Skeletal muscle satellite cell (primary cell): Measurements from ENCODE around the gene CHAD.

Experiments
- H3K27me3 ChIP-seq: 2 replicates; pipeline ENCODE4 v1.7.0; 2013; ENCODE audit warnings: low read length; ENCODE audit not compliant: control insufficient read depth, insufficient read depth
- H3K36me3 ChIP-seq: 2 replicates; pipeline ENCODE4 v1.7.0; 2013; ENCODE audit warnings: mild to moderate bottlenecking, control low read depth, low read length; ENCODE audit not compliant: insufficient read depth
- H3K4me1 ChIP-seq: 2 replicates; pipeline ENCODE4 v1.7.0; 2013; ENCODE audit warnings: low read length; ENCODE audit not compliant: control insufficient read depth, insufficient read depth
- H3K4me2 ChIP-seq: 2 replicates; pipeline ENCODE4 v1.7.0; 2013; ENCODE audit warnings: mild to moderate bottlenecking, low read length
- H3K4me3 ChIP-seq: 2 replicates; pipeline ENCODE4 v1.7.0; 2013; ENCODE audit warnings: low read length
- H3K9ac ChIP-seq: 2 replicates; pipeline ENCODE4 v1.7.0; 2013; ENCODE audit warnings: mild to moderate bottlenecking, low read depth, low read length, moderate library complexity
- H3K9me3 ChIP-seq: replicated peaks from 2 replicates; pipeline ENCODE4 v1.7.0; 2013; ENCODE audit warnings: mild to moderate bottlenecking, control low read depth, low read length

Gene CHAD

GRCh38 chr17:50447870-50448595 lies 20.6 kb downstream of the CHAD start:
- Histone ChIP-seq H3K9me3 (no peaks in the 10 kb centered on the region), H3K27me3 (no peaks in the 10 kb centered on the region), H3K4me2 (no peak overlapping the region), H3K9ac (no peak overlapping the region), H3K4me3 (no peak overlapping the region), H3K4me1 (peaks cover 11% of the 10 kb centered on the region), H3K36me3 (no peaks in the 10 kb centered on the region)

- Histone ChIP-seq H3K4me3 (no peak overlapping the region), H3K4me2 (no peak overlapping the region), H3K36me3 (no peaks in the 10 kb centered on the region), H3K4me1 (peaks cover 6% of the 10 kb centered on the region), H3K27me3 (no peaks in the 10 kb centered on the region), H3K9ac (no peak overlapping the region), H3K9me3 (no peaks in the 10 kb centered on the region)
Observed at GRCh38 chr17:50445730-50446325, 22.9 kb downstream of the CHAD start.

GRCh38 chr17:50444841-50445715 lies 23.6 kb downstream of the CHAD start:
- Histone ChIP-seq H3K4me1 (peaks cover 6% of the 10 kb centered on the region), H3K9ac (no peak overlapping the region), H3K9me3 (no peaks in the 10 kb centered on the region), H3K4me3 (no peak overlapping the region), H3K4me2 (no peak overlapping the region), H3K27me3 (no peaks in the 10 kb centered on the region), H3K36me3 (no peaks in the 10 kb centered on the region)

GRCh38 chr17:50443505-50443974 lies 25.1 kb downstream of the CHAD start:
- Histone ChIP-seq H3K4me3 (no peak overlapping the region), H3K27me3 (no peaks in the 10 kb centered on the region), H3K36me3 (no peaks in the 10 kb centered on the region)

GRCh38 chr17:50440838-50441829 lies 27.5 kb downstream of the CHAD start:
- Histone ChIP-seq H3K4me1 (peaks cover 6% of the 10 kb centered on the region), H3K9ac (no peak overlapping the region), H3K27me3 (no peaks in the 10 kb centered on the region), H3K4me2 (no peak overlapping the region), H3K9me3 (no peaks in the 10 kb centered on the region), H3K36me3 (peaks cover 4% of the 10 kb centered on the region), H3K4me3 (no peak overlapping the region)

More at GRCh38 chr17:50443505-50443974, 25.1 kb downstream of the CHAD start:
- Histone ChIP-seq H3K9me3 (no peaks in the 10 kb centered on the region), H3K4me2 (no peak overlapping the region), H3K4me1 (peaks cover 6% of the 10 kb centered on the region), H3K9ac (no peak overlapping the region)

GRCh38 chr17:50440172-50440837 lies 28.4 kb downstream of the CHAD start:
- Histone ChIP-seq H3K9ac (no peak overlapping the region), H3K4me1 (peaks cover 6% of the 10 kb centered on the region), H3K36me3 (peaks cover 4% of the 10 kb centered on the region), H3K27me3 (no peaks in the 10 kb centered on the region), H3K9me3 (no peaks in the 10 kb centered on the region), H3K4me2 (no peak overlapping the region), H3K4me3 (no peak overlapping the region)

- H3K4me2 ChIP-seq = no peak overlapping the region
- H3K4me3 ChIP-seq = no peak overlapping the region
- H3K36me3 ChIP-seq = peaks cover 4% of the 10 kb centered on the region
- no peaks in the 10 kb centered on the region for H3K27me3 ChIP-seq
- H3K4me1 ChIP-seq = peaks cover 6% of the 10 kb centered on the region
- H3K9me3 ChIP-seq = no peaks in the 10 kb centered on the region
- no peak overlapping the region for H3K9ac ChIP-seq
Observed at GRCh38 chr17:50439008-50439407, 29.7 kb downstream of the CHAD start.

GRCh38 chr17:50437409-50437808 lies 31.3 kb downstream of the CHAD start:
- Histone ChIP-seq H3K4me1 (no peaks in the 10 kb centered on the region), H3K9me3 (no peaks in the 10 kb centered on the region), H3K4me3 (no peak overlapping the region), H3K27me3 (no peaks in the 10 kb centered on the region), H3K4me2 (no peak overlapping the region), H3K9ac (no peak overlapping the region), H3K36me3 (peaks cover 4% of the 10 kb centered on the region)

GRCh38 chr17:50432125-50432762 lies 36.4 kb downstream of the CHAD start:
- Histone ChIP-seq H3K4me3 (no peak overlapping the region), H3K9me3 (no peaks in the 10 kb centered on the region), H3K36me3 (no peaks in the 10 kb centered on the region), H3K4me1 (peaks cover 1% of the 10 kb centered on the region), H3K27me3 (no peaks in the 10 kb centered on the region), H3K4me2 (no peak overlapping the region), H3K9ac (no peak overlapping the region)
